Glomerular endothelial cell (primary cell): ENCODE data around the gene SLC36A3. TPM values are rescaled to one million over a fixed set of nuclear protein-coding genes. Genes with fewer than 3 reads are reported as not detected.
A peak's percentile ranks its signal among the peaks of the same experiment; 100 is the strongest.
"Not testable (repeated sequence)": the region's sequence is repeated elsewhere in the genome, so short reads cannot be mapped to it uniquely, and the experiment has no call there.

Experiments used
- DNase-seq: peaks from one replicate; pipeline ENCODE4 v3.0.0-alpha.2; 2011; ENCODE audit warnings: low read depth, low spot score; ENCODE audit errors: extremely low read depth
- total RNA-seq: library from RNA; depleted of rRNA; stranded (reverse); fragments of >200 nt; gene quantifications from 2 replicates; pipeline ENCODE4 v1.2.3, GENCODE V29; 2015

The SLC36A3 gene
- total RNA-seq, 1 donor from 2014 or later, result not detected

DNA sequence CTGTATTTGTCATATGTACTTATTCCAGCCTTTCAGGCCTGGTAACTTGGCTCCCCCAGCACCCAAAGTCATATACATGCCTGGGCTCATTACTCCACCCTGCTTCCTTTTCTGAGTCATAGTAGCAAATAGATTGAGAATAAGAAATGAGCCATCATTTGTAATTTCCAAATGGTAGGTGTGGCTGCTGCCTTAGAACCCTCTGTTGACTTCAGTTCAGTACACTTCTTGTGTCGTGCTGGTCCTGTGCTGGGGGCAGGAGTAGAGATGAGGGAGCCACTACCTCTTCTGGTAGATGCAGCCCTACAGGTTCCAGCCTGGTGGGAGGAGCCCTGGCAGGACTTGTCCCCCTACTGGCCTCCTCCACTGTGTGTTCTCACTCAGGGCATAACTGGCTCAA is 39.5 kb downstream of the SLC36A3 start:
- no peak for DNase-seq

DNA sequence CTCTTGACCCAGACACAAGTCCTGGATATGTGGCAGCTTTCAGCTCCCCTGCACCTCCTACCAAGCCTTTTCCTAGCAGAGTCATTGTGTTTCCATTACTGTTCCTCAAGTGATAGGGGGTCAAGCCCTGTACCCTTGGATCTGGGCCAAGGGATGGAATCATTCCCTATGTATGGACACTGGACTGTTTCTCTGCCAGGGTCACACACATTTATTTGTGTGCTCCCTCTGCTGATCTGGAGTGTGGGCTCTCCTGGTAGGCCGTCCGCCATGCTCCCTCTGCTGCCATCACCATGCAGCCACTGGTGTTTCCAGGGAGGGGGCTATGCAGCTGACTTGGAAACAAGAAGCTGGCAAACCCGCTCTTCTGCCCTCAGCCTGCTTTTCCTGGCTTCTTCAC is 41.0 kb downstream of the SLC36A3 start:
- DNase-seq, result no peak

DNA sequence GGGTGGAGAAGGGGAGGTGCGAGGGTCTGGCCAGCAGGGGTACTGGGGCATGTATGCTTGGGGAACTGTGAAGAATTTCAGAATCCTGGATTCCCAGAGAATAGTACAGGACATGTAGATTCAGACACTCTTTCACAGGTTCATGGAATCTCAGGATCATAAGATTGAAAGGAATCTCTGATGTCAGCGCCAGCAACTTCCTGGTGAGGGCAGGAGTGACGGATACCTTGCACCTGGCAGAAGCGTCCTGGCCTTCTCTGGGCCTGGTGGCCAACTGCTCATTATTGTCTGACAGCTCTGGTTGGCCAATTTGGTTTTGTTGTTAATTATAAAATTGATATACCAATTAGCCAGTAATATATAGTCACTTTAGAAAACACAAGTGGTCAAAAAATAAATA is 43.6 kb downstream of the SLC36A3 start:
- DNase-seq, result no peak

DNA sequence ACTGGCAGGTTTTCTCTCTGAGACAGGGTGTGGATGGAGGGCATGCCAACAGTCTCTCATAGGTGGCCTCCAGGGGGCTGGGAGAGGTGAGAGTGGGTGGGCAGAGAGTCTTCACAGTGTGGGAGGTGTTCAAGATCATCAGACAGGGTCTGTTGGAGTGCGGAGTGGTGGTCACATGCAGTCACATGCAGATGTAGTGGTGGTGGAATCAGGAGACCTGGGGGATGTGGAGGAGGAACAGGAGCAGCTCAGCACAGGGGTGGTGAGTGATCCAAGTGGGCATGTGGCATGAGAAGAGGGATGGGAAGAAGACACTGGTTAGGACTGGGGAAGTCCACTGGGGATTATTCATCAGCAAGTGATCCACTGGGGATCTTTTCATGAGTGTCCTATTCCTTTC is 44.8 kb downstream of the SLC36A3 start:
- no peak for DNase-seq

DNA sequence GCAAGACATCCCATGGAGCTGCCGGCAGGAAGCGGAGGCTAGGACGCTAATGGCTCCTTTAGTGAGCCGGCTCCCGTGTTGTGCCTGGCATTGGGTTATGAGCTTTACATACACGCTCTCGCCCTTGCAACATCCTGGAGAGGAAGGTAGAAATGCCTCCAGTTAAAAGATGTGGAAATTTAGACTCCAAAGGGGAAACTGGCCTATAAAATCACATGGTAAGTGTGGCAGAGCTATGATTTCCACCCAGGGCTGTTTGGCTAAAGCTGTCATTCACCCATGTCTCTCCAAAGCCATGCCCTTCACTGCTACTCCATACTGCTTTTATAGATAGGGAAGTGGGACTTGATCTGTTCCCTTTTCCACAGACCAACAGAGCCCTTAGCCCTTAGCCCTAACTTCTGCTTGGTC is 45.4 kb downstream of the SLC36A3 start:
- DNase-seq, result no peak

DNA sequence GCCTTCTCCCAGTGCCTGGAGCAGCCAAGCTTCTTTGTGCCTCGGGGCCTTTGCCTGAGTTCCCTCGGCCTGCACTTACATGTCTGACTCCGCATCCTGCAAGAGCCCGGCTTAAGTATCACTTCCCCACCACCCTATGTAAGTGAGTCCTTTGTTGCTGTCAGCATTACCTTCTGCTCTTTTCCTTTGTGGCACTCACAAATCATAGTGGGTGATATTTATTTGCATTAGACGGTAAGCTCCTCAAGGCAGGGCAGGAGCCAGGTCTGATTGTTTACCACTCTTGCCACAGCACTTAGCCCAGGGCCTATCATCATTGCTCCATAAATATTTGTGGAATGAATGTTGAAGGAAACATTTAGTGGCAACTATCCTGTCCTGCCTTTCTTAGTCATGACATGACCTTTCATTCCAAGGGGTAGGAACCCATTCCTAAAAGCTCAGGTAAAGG is 45.8 kb downstream of the SLC36A3 start:
- no peak for DNase-seq

DNA sequence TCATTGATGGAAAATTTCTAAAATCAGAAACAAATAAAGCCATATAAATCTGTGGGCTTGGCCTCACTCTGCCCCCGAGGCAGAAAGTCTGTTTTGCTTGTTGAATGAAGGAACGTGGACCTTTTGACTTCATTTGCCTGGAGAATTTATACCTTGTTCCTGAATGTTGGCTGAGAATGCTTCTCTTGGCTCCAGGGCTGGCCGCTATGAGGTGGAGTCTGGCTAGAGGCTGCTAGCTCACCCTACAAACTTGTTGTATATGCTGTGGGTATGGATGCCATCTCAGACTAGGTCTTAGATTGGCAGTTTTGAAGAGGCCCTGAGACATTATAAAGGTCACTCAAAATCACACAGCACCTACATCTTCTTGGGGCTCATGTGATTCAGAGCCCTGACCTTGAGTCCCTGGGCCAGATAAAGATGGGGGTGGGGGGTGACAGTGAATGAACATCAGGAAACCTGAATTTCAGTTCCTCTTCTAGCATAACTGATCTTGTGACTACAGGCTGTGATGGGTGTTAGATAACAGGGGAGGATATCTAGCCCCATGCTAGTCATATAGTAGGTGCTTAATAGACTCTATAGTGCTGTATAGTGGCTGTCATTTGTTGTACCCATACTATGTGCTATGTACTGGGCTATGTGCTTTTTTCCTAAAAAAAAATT is 47.8 kb downstream of the SLC36A3 start:
- DNase-seq, result no peak

DNA sequence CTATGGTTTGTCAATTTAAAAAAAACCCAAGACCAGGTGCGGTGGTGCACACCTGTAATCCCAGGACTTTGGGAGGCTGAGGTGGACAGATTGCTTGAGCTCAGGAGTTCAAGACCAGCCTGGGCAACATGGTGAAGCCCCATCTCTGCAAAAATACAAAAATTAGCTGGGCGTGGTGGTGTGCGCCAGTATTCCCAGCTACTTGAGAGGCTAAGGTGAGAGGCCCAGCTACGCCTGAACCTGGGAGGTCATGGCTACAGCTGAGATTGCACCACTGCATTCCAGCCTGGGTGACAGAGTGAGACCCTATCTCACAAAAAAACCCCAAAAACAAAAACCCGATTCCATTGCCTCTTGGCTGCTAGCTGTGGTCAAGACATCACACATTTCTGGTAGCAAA is 48.6 kb downstream of the SLC36A3 start:
- DNase-seq, result not testable (repeated sequence)

DNA sequence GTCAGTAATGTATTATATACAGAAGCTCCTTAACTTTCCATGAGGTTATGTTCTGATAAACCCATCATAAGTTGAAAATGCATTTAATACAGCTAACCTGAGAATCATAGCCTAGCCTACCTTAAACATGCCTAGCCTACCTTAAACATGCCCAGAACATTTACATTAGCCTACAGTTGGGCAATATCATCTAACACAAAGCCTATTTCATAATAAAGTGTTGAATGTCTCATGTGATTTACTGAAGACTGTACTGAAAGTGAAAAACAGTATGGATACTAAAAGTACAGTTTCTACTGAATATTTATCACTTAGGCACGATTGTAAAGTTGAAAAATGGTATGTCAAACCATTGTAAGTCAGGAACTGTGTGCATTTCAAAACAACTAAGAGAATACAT is 49.0 kb downstream of the SLC36A3 start:
- no peak for DNase-seq

DNA sequence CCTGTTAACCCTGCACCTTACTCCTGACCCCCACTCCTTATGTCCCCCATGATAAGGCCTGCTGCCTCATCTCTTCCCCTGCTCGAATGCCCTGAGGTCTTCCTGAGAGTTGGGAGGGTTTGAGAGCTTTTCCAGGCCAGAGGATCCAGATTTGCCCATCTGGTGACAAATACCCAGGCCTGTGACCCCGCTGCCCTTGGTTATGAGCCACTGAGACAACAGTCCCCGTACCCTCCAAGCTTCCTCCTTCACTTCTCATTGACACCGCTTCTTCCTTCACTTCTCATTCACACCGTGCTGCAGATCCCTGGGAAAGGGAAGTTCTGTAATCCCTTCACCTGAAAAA is 50.0 kb downstream of the SLC36A3 start:
- no peak for DNase-seq

DNA sequence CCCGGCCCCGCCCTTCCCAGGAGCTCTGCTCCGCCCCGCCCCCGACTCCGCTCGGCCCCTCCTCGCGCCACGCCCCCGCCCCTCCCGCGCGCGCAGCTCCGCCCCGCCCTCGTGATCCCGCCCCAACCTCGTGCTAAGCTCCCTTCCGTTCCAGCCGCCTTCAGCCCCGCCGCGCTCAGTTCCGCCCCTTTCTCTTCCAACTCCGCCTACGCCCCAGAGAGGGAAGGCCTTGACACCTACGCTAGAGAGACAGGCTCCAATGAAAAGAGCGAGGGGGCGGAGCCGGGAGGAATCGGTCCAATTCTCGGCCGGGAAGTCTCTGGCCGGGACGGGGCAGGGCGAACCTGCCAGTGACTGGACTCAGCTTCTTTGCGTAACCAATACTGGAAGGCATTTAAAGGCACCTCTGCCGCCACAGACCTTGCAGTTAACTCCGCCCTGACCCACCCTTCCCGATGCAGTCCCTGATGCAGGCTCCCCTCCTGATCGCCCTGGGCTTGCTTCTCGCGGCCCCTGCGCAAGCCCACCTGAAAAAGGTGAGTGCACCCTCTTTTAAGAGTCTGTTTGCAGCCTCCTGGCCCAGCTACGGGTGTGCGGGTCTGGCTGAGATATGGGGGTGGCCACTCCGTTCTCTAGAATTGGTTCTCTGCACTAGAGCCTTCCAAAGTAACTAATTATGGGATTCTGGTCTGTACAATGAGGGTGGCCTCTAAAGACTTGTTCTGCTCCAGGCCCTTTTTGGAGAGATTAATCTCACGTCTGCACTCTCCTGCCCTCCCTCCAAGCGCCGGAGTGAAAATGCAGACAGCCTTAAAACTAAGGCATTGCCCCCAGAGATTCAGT is 50.6 kb downstream of the SLC36A3 start, which contains the start of gene GM2A:
Gene GM2A (plus strand): TSS at position 424 of the 843 bp plus-strand sequence. CDS start 32 bp downstream, at position 456.
- DNase-seq, result peak; percentile 91

DNA sequence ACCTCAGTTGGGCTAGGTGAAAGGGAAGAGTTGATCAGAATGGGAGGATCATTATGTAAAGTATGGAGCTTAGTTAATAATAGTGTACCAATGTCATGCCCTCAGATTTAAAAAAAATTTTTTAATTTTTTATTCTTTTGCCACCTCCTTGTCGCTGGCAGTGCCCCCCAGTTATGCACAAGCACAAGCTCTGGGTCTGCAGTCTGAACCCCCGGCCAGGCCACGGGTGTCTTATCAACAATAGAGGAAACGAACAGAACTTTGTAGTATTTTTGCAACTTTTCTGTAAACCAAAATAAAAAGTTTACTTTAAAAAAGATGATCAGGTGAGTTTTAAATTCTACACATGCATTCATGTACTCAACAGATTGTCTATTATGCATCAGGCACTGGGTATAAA is 51.9 kb downstream of the SLC36A3 start:
- DNase-seq, result no peak

DNA sequence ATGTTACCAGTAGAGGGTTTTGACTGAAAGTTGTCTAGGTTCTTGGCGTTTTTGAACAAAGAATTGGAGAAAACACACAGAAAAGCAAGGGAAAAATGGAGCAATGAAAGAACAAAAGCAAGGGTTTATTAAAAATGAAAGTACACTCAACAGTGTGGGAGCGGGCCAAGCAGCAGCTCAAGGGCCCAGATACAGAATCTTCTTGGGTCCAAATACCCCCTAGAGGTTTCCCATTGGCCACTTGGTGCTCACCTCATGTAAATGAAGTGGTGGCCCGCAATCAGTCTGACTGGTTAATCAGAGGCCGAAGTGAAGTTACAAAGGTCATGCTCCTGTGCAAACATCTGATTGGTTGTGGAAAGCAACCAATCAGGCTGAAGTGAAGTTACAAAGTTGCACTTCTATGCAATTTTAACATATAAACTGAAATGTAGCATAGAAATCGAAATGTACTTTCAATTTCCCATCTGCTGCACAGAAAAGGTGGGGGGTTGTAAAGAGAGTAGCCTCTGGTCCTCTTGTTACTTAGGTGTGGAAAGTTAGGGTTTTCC is 52.5 kb downstream of the SLC36A3 start:
- DNase-seq, result no peak

DNA sequence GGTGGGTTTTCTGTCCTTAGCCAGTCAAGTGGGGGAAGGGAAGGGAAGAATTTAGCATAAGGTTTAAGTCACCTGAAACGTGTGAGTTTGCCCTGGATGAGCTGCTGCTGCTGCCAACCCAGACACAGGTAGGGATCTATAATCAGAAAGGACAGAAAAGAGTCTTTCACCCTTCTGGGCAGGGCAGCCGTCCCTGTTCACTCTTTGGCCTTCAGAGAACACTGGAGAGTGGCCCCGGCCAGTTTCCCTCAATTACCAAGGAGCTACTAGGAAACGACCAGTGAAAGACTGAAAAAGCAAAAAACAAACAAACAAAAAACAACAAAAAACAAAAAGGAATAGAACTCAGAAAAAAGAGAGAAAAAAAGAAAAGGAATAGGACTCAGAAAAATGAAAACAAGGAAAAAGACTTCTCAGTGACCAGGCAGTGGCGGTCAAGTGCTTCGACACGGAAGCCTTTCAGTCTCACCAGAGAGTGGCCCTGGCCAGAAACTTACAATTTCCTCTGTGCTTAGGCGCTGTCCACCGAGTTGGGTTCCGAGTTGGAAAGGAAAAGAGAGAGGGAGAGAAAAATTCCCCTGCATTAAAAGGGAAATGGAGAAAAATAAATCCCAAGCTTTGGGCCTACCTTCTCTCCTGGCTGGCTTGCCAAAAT is 53.1 kb downstream of the SLC36A3 start:
- DNase-seq, result no peak

DNA sequence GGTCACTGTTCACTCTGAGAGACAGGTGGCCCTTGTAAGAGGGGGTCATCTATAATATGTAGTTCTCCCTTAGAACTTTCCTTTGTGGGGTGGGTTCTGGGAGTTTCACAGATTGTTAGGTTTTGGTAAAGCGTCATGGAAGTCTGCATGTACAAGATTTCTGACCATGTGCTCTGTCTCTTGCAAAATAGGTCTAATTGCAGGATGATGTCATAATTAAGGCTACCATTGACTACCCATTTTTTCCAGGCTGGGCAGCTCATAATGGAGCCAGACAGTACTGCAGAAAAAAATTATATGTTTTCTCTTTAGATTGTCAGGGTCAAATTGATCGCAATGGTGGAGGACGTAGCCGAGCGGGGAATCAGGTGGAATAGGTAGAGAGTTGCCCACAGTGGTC is 54.3 kb downstream of the SLC36A3 start:
- no peak for DNase-seq

DNA sequence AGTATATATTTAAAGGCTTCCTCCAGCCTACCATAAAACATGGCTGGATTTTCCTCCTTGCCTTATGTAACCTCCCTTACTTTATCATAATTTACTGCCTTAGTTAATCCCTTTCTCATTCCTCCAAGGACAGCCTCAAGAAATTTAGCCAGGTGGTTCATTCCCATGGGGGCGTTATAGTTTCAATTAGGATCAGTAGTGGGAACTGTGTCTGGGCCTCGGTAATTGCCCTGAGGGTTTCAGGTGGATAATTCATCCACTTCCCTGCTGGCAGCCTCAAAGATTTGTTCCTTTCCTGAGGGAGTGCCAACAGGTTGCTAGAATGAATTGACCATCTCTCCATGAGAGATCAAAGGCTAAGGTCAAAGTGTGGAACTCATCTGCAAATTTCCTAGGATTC is 54.9 kb downstream of the SLC36A3 start:
- no peak for DNase-seq

DNA sequence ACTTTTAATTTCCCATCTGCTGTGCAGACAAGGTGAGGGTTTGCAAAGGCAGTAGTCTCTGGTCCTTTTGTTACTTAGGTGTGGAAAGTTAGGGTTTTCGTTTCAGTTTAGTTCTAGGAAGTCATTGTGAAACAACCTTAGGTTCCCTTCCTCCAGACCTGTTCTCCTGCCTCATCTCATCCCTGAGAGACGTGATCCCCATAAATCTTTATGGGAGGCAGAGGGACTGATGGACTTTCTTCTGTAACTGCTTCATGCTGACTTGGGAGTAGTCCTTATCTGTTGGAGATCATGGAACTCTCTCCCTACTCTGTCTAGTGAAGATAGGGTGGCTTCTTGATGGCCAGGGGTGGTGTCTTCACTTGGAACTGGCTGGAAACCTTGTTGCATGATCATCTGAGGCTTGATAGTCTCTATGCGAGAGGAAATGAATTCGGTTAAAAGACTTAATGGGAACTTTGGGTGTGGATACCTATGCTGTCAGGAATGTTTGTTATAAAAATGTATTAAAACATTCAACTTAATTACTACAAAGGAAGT is 57.8 kb downstream of the SLC36A3 start:
- DNase-seq, result no peak

DNA sequence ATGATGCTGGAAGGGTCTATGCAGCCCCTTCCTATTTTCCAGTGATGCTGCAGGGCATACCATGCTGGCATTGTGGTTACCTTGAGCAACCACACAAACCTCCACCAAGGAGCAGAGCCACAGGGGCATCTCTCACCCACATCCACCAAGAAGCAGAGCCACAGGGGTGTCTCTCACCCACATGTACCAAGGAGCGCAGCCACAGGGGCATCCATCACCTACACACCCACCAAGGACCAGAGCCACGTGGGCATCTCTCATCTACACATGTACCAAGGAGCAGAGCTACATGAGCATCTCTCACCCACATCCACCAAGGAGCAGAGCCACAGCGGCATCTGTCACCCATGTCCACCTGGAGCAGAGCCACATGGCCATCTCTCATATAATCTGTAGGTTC is 59.4 kb downstream of the SLC36A3 start:
- no peak for DNase-seq

DNA sequence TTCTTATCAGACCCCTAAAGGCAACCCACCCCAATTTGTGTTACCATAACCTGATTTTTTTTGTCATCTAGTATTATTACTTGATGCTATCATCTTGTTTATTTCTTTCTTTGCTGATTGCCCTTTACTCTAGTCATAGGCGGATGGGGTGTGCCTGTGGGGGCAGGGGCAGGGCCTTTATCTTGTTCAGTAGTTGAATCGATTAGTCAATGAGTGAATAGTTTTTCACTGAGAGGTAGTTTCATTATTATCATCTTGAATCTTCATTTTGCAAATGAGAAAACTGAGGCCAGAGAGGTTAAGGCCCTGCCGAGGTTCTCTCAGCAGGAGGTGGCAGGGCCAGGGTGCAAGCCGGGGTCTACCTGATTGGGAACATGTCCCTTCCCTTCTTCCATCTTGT is 60.0 kb downstream of the SLC36A3 start:
- DNase-seq, result no peak

DNA sequence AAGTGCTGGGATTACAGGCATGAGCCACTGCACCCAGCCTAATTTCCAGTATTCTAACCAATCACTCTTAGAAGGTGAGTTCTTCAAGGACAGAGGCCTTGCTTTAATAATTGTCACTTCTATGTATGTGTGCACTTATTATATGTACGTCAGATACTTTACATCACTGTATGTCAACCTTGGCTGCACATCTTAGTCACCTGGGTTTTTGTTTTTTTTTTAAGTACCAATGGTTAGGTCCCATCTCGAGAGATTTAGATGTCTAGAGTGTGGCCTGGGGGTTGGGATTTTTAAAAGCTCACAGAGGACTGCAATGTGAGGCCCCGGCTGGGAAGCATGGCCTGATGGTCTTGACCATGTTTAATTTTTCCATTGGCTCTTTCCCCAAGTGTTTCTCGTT is 60.4 kb downstream of the SLC36A3 start:
- no peak for DNase-seq
